Stomach (tissue), 9 donors: ENCODE measurements around the gene SGTB. TPM values are rescaled to one million over a fixed set of nuclear protein-coding genes. Genes with fewer than 3 reads are reported as not detected.
"Not testable (repeated sequence)": the region's sequence is repeated elsewhere in the genome, so short reads cannot be mapped to it uniquely, and the experiment has no call there.

Experiments
- DNase-seq, 2 donors: peaks; one replicate each; pipeline versions ENCODE4 v3.0.0 to v3.0.0-alpha.2; 2013 to 2019
- H3K27ac ChIP-seq, 5 donors: fragments of 200-600 bp in 4 of 5; sonication (generic) in 4 of 5; one replicate each; pipeline ENCODE4 v1.5.1; 2013 to 2019; ENCODE audit warnings: mild to moderate bottlenecking in 1 of 5, moderate library complexity in 1 of 5
- H3K27me3 ChIP-seq, 3 donors: fragments of 200-600 bp; sonication (generic); one replicate each; pipeline ENCODE4 v1.5.1; 2017 to 2019; ENCODE audit warnings: mixed run types in 1 of 3
- H3K36me3 ChIP-seq, 4 donors: fragments of 200-600 bp; sonication (generic); 1 replicate in 3 of 4; 2 replicates in 1 of 4; pipeline ENCODE4 v1.5.1; 2016 to 2019
- H3K4me1 ChIP-seq, 4 donors: fragments of 200-600 bp; sonication (generic); one replicate each; pipeline ENCODE4 v1.5.1; 2016 to 2019
- H3K4me3 ChIP-seq, 4 donors: fragments of 200-600 bp; sonication (generic) in 3 of 4; one replicate each; pipeline ENCODE4 v1.5.1; 2016 to 2019; ENCODE audit warnings: mild to moderate bottlenecking in 1 of 4
- H3K9me3 ChIP-seq, 4 donors: fragments of 200-600 bp; sonication (generic); one replicate each; pipeline ENCODE4 v1.5.1; 2016 to 2019
- EP300 ChIP-seq: sonication (generic); formaldehyde crosslinking; IDR thresholded peaks from one replicate; pipeline ENCODE4 v1.6.1; 2017; ENCODE audit warnings: antibody characterized with exemption
- POLR2A ChIP-seq, 4 donors: fragments of 450-650 bp; IDR thresholded peaks; one replicate each; pipeline ENCODE4 v1.6.1; 2016; ENCODE audit warnings: antibody characterized with exemption in 4 of 4, control low read depth in 2 of 4, mild to moderate bottlenecking in 1 of 4, moderate library complexity in 1 of 4
- POLR2AphosphoS5 ChIP-seq, 3 donors: sonication (generic); formaldehyde crosslinking; IDR thresholded peaks; one replicate each; pipeline ENCODE4 v1.6.1; 2016; ENCODE audit warnings: antibody characterized with exemption in 3 of 3
- WGBS, 5 donors: extraction: QIAGEN DNeasy Blood & Tissue Kit in 3 of 5; methylation state at CpG; one replicate each; pipeline versions ENCODE4 v1.1.5 to v1.1.7; 2013 to 2018; 5-methylcytosine and 5-hydroxymethylcytosine counted together
- intact Hi-C: fragments of 100-400 bp; cut with DNase I; formaldehyde crosslinking; loops from one replicate; pipeline ENCODE4 v1.15.1; 2023; ENCODE audit warnings: low total_unique reads
- polyA plus RNA-seq, 3 donors: library from polyadenylated mRNA; stranded (reverse); fragments of 200-250 nt; gene quantifications; one replicate each; pipeline ENCODE4 v1.2.3, GENCODE V29; 2013
- total RNA-seq, 5 donors: library from RNA; depleted of rRNA; stranded (reverse); fragments of >200 nt; gene quantifications; one replicate each; pipeline versions ENCODE4 v1.1.0 to v1.2.3, GENCODE V29; 2014 to 2016
- TF ChIP-seq, protein P1 (sequence below), 7 experiments: fragments of 450-650 bp in 4 of 7; fragments of 200-600 bp in 3 of 7; sonication (generic) in 3 of 7; IDR thresholded peaks; one replicate each; pipeline ENCODE4 v1.5.1; 2016 to 2019; ENCODE audit warnings: antibody characterized with exemption in 7 of 7, control low read depth in 2 of 7, mild to moderate bottlenecking in 1 of 7
- donor health status: healthy with polysubstance abuse.
- donor health status: Bipolar disorder and iron deficiency.
- donor health status: healthy.

SGTB gene
- total and polyA plus RNA-seq, 8 donors = 1.1 to 39.7 (median 3.6) TPM; not detected in 1

DNA sequence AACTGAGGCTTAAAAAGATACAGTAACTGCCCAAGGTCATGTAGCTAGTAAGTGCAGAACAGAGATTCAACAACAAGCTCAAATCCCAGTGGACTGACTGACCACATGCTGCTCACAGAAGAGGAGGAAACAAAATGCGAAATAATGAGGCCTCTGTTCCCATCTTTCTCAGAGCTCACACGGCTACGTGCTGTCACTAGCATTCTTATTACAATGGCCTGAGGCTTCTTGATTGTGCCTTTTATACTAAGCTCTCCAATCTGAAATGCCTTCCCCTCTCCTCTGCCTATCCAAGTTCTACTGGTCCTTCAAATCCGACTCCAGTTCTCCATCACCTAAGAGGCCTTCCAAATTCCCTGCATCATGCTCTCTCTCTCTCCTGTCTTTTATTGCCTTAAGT lies 26.0 kb downstream of the SGTB start:
- intact Hi-C loops = no loop called here
- Histone ChIP-seq H3K27me3 (no peaks in the 10 kb centered on the region), H3K9me3 (no peaks in the 10 kb centered on the region), H3K4me1 (peaks cover 0 to 8% (median 5%) of the 10 kb centered on the region in 4 donors), H3K27ac (no peak overlapping the region), H3K4me3 (no peak overlapping the region), H3K36me3 (peaks cover 3 to 29% (median 12%) of the 10 kb centered on the region in 4 donors)
- no peak for DNase-seq
- WGBS, 5 donors = 93 to 96% (median 95%) methylated on average over 4 of the region's 4 CpGs
- TF ChIP-seq, protein P1, sequence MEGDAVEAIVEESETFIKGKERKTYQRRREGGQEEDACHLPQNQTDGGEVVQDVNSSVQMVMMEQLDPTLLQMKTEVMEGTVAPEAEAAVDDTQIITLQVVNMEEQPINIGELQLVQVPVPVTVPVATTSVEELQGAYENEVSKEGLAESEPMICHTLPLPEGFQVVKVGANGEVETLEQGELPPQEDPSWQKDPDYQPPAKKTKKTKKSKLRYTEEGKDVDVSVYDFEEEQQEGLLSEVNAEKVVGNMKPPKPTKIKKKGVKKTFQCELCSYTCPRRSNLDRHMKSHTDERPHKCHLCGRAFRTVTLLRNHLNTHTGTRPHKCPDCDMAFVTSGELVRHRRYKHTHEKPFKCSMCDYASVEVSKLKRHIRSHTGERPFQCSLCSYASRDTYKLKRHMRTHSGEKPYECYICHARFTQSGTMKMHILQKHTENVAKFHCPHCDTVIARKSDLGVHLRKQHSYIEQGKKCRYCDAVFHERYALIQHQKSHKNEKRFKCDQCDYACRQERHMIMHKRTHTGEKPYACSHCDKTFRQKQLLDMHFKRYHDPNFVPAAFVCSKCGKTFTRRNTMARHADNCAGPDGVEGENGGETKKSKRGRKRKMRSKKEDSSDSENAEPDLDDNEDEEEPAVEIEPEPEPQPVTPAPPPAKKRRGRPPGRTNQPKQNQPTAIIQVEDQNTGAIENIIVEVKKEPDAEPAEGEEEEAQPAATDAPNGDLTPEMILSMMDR (IDR thresholded peaks at IDR 0.05) = no peak
- TF ChIP-seq POLR2A (IDR thresholded peaks at IDR 0.05) (no peak), POLR2AphosphoS5 (IDR thresholded peaks at IDR 0.05) (no peak), EP300 (no peak)

DNA sequence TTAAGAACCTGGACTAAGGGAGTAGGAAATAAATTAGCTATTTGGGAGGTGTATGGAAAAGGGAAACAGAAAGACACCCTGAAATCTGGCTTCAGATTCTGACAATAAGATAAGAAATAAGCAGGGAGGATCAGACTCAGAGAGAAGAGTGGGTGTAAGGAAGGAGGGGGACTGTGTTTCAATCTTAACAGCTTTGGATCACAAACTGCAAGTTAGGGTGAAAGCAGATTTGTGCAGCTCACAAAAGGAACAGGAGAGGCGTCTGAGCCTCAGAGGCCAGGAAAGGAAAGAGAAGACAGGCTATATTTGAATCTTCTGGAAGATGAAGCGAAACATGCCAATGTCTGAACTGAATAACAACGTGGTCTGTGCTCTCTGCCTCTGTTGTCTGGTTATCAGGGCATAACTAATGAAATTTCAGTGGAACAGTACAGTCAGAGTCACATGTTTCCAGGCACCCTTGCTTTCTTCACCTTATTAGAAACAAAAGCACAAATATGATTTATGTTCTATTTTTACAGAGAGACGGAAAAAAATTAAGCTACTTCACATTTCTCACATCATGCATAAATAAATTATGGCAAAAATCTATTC lies 26.6 kb downstream of the SGTB start:
- WGBS, 5 donors = 85 to 90% (median 90%) methylated on average over 4 of the region's 4 CpGs
- DNase-seq = no peak
- TF ChIP-seq, protein P1 (IDR thresholded peaks at IDR 0.05) = no peak
- no peak for TF ChIP-seq EP300
- TF ChIP-seq POLR2AphosphoS5 (IDR thresholded peaks at IDR 0.05) = no peak
- no peak for TF ChIP-seq POLR2A (IDR thresholded peaks at IDR 0.05)
- Histone ChIP-seq H3K27me3 (no peaks in the 10 kb centered on the region), H3K9me3 (no peaks in the 10 kb centered on the region), H3K4me3 (no peak overlapping the region), H3K36me3 (peaks cover 3 to 31% (median 16%) of the 10 kb centered on the region in 4 donors), H3K4me1 (peaks cover 0 to 8% (median 5%) of the 10 kb centered on the region in 4 donors), H3K27ac (no peak overlapping the region)
- intact Hi-C loops = no loop called here

DNA sequence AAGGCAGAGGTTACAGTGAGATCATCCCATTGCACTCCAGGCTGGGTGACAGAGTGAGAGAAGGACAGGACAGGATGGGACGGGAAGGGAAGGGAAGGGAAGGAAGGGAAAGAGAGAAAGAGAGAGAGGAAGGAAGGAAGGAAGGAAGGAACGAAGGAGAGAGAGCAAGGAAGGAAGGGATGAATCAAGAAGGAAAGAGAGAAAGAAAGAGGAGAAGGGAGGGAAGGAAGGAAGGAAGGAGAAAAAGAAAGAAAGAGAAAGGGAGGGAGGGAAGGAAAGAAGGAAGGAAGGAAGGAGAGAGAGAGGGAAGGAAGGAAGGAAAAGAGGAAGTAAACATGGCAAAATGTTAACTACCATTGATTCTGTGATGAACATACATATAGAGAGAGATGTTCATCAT lies 28.8 kb downstream of the SGTB start:
- H3K36me3 ChIP-seq = peaks cover 3 to 33% (median 21%) of the 10 kb centered on the region in 4 donors
- H3K27ac ChIP-seq = no peak overlapping the region
- H3K27me3 ChIP-seq = no peaks in the 10 kb centered on the region
- no peak for DNase-seq
- H3K9me3 ChIP-seq = no peaks in the 10 kb centered on the region
- TF ChIP-seq POLR2A (IDR thresholded peaks at IDR 0.05) = no peak
- no peak for TF ChIP-seq POLR2AphosphoS5 (IDR thresholded peaks at IDR 0.05)
- TF ChIP-seq EP300 = no peak
- TF ChIP-seq, protein P1 (IDR thresholded peaks at IDR 0.05) = no peak
- WGBS, 5 donors = 88 to 97% (median 92%) methylated on average over 2 of the region's 2 CpGs
- H3K4me3 ChIP-seq = no peak overlapping the region
- H3K4me1 ChIP-seq = peaks cover 0 to 8% (median 3%) of the 10 kb centered on the region in 4 donors
- intact Hi-C loops = no loop called here

DNA sequence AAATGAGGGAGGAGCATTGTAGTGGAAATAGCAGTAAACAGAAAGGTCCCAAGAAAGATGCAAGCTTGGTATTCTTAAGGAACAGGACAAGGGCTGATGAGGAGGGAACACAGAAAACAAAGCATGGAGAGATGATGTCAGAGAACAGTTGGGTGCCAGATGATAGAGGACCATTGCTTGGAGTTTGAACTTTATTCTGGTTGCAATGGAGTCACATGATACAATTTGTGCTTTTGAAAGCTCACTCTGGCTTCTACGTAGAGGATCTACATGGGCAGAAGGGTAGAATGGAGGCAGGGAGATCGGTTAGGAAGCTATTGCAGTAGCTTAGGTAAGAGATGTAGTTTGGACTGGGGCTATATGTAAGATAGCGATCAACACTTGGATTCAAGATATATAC lies 39.8 kb downstream of the SGTB start:
- no peaks in the 10 kb centered on the region for H3K4me1 ChIP-seq
- H3K27me3 ChIP-seq = no peaks in the 10 kb centered on the region
- no peak overlapping the region for H3K27ac ChIP-seq
- peaks cover 3 to 71% (median 60%) of the 10 kb centered on the region in 4 donors for H3K36me3 ChIP-seq
- TF ChIP-seq POLR2A (IDR thresholded peaks at IDR 0.05) (no peak), EP300 (no peak), POLR2AphosphoS5 (IDR thresholded peaks at IDR 0.05) (no peak)
- TF ChIP-seq, protein P1 (IDR thresholded peaks at IDR 0.05) = no peak
- intact Hi-C loops = no loop called here
- WGBS, 5 donors = 85 to 96% (median 94%) methylated on average over 3 of the region's 3 CpGs
- no peaks in the 10 kb centered on the region for H3K9me3 ChIP-seq
- no peak for DNase-seq
- H3K4me3 ChIP-seq = no peak overlapping the region

DNA sequence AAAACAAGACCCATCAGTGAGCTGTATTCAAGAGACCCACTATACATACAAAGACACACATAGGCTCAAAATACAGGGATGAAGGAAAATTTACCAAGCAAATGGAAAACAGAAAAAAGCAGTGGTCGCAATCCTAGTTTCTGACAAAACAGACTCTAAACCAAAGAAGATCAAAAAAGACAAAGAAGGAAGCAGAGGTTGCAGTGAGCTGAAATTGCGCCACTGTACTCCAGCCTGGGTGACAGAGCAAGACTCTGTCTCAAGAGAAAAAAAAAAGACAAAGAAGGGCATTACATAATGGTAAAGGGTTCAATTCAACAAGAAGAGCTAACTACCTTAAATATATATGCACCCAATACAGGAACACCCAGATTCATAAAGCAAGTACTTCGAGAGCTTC lies 45.9 kb downstream of the SGTB start:
- H3K4me3 ChIP-seq, H3K27me3 ChIP-seq, H3K27ac ChIP-seq, H3K4me1 ChIP-seq, H3K9me3 ChIP-seq, intact Hi-C loops, DNase-seq: not testable (repeated sequence)
- peaks cover 0 to 59% (median 54%) of the 10 kb centered on the region in 4 donors for H3K36me3 ChIP-seq
- 90 to 95% (median 94%) methylated on average over 3 of the region's 3 CpGs for WGBS, 5 donors
